ENCODE data around the gene DHX35. TPM values are rescaled to one million over a fixed set of nuclear protein-coding genes. Genes with fewer than 3 reads are reported as not detected.

DHX35 gene
- total RNA-seq, 1 experiment from 2014 or later = 12.2 TPM

DNA sequence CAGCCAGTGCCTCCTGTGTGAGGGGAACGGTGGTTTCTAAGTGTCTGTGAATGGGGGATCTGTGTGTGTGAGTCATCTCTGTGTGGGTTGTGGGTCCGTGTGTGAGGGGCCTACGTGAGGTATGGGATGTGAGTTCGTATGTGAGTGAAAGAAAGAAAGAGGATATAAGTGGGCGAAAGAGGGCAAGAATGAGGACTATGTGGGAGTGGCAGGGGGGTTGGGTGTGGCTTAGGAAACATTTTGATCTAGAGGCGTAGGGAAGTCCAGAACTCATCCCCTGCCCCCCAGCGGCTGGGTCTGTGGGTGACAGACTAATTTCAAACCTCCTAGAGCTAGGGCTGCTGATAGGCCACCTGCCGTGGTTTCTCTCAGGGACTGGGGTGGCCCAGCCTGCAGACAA lies 35.5 kb downstream of the DHX35 start:
- Histone ChIP-seq H3K27me3 (ENCODE audit: control insufficient read depth, insufficient read depth, low read length) (no peaks in the 10 kb centered on the region), H3K4me3 (ENCODE audit: low read depth in 2 of 2, low read length in 2 of 2) (no peak overlapping the region), H3K4me1 (ENCODE audit: control insufficient read depth, insufficient read depth, low read length) (no peaks in the 10 kb centered on the region), H3K9me3 (ENCODE audit: control insufficient read depth, insufficient read depth, low read depth, low read length) (no peaks in the 10 kb centered on the region), H3K27ac (ENCODE audit: low read length) (no peak overlapping the region), H3K36me3 (ENCODE audit: control insufficient read depth, insufficient read depth, low read length) (peaks cover 13% of the 10 kb centered on the region)
- POLR2A ChIA-PET = no interaction called here
- TF ChIP-seq, protein P1, sequence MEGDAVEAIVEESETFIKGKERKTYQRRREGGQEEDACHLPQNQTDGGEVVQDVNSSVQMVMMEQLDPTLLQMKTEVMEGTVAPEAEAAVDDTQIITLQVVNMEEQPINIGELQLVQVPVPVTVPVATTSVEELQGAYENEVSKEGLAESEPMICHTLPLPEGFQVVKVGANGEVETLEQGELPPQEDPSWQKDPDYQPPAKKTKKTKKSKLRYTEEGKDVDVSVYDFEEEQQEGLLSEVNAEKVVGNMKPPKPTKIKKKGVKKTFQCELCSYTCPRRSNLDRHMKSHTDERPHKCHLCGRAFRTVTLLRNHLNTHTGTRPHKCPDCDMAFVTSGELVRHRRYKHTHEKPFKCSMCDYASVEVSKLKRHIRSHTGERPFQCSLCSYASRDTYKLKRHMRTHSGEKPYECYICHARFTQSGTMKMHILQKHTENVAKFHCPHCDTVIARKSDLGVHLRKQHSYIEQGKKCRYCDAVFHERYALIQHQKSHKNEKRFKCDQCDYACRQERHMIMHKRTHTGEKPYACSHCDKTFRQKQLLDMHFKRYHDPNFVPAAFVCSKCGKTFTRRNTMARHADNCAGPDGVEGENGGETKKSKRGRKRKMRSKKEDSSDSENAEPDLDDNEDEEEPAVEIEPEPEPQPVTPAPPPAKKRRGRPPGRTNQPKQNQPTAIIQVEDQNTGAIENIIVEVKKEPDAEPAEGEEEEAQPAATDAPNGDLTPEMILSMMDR (IDR thresholded peaks at IDR 0.05) = no peak
- no peak for TF ChIP-seq TCF7L2 (IDR thresholded peaks at IDR 0.05; ENCODE audit: low read depth, low read length)
- TF ChIP-seq, protein P2, sequence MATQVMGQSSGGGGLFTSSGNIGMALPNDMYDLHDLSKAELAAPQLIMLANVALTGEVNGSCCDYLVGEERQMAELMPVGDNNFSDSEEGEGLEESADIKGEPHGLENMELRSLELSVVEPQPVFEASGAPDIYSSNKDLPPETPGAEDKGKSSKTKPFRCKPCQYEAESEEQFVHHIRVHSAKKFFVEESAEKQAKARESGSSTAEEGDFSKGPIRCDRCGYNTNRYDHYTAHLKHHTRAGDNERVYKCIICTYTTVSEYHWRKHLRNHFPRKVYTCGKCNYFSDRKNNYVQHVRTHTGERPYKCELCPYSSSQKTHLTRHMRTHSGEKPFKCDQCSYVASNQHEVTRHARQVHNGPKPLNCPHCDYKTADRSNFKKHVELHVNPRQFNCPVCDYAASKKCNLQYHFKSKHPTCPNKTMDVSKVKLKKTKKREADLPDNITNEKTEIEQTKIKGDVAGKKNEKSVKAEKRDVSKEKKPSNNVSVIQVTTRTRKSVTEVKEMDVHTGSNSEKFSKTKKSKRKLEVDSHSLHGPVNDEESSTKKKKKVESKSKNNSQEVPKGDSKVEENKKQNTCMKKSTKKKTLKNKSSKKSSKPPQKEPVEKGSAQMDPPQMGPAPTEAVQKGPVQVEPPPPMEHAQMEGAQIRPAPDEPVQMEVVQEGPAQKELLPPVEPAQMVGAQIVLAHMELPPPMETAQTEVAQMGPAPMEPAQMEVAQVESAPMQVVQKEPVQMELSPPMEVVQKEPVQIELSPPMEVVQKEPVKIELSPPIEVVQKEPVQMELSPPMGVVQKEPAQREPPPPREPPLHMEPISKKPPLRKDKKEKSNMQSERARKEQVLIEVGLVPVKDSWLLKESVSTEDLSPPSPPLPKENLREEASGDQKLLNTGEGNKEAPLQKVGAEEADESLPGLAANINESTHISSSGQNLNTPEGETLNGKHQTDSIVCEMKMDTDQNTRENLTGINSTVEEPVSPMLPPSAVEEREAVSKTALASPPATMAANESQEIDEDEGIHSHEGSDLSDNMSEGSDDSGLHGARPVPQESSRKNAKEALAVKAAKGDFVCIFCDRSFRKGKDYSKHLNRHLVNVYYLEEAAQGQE (IDR thresholded peaks at IDR 0.05; ENCODE audit: insufficient read depth in 1 of 2, low read depth in 2 of 2, low read length in 1 of 2) = no peak
- no peak for TF ChIP-seq SIN3A (IDR thresholded peaks at IDR 0.05; ENCODE audit: borderline replicate concordance, insufficient read depth, low read depth, low read length)
- TF ChIP-seq POLR2AphosphoS5 (IDR thresholded peaks at IDR 0.05; ENCODE audit: low read depth, low read length) = no peak
- ATAC-seq = no peak
- in situ Hi-C loops (cut with HindIII; ENCODE audit: low pct_unique_long_range_greater_than_20kb, low sequenced_read_pairs) = no loop called here
- CTCF ChIA-PET = no interaction called here
- BruUV-seq (replicated peaks) = no TSS peak
- intact Hi-C loops (cut with micrococcal nuclease; ENCODE audit: unreplicated experiment) = no loop called here
- no peak for DNase-seq (ENCODE audit: low read depth, low spot score)

DNA sequence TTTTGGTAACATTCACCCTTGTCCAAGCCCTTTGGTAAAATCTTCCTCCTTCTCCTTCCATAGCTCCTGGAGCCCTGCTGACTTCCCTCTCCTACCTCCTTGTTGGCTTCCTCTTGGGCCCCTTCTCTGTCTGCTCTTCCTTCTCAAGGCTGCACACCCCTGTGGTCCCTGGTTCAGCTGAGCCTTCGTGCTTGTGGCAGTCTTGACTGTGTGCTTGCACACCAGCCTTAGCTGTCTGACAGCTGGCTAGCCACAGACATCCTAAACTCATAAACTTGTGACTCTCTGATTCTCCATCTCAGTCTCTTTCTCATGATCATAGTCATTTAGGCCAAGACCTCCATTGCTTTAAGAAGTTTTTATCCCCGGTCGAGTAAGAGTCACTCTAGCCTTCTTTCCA lies 37.1 kb downstream of the DHX35 start:
- ChIA-PET POLR2A (no interaction called here), CTCF (no interaction called here)
- no peak for ATAC-seq
- no peak for DNase-seq (ENCODE audit: low read depth, low spot score)
- Histone ChIP-seq H3K27ac (ENCODE audit: low read length) (no peak overlapping the region), H3K4me1 (ENCODE audit: control insufficient read depth, insufficient read depth, low read length) (no peaks in the 10 kb centered on the region), H3K9me3 (ENCODE audit: control insufficient read depth, insufficient read depth, low read depth, low read length) (no peaks in the 10 kb centered on the region), H3K4me3 (ENCODE audit: low read depth in 2 of 2, low read length in 2 of 2) (no peak overlapping the region), H3K36me3 (ENCODE audit: control insufficient read depth, insufficient read depth, low read length) (peaks cover 18% of the 10 kb centered on the region), H3K27me3 (ENCODE audit: control insufficient read depth, insufficient read depth, low read length) (no peaks in the 10 kb centered on the region)
- TF ChIP-seq TCF7L2 (IDR thresholded peaks at IDR 0.05; ENCODE audit: low read depth, low read length) (no peak), POLR2AphosphoS5 (IDR thresholded peaks at IDR 0.05; ENCODE audit: low read depth, low read length) (no peak), SIN3A (IDR thresholded peaks at IDR 0.05; ENCODE audit: borderline replicate concordance, insufficient read depth, low read depth, low read length) (no peak)
- TF ChIP-seq, protein P2 (IDR thresholded peaks at IDR 0.05; ENCODE audit: insufficient read depth in 1 of 2, low read depth in 2 of 2, low read length in 1 of 2) = no peak
- in situ Hi-C loops (cut with HindIII; ENCODE audit: low pct_unique_long_range_greater_than_20kb, low sequenced_read_pairs) (no loop called here), intact Hi-C loops (cut with micrococcal nuclease; ENCODE audit: unreplicated experiment) (no loop called here)
- no TSS peak for BruUV-seq (replicated peaks)

Measured in Panc1 (cell line).